Measurements from ENCODE around the gene KPNA4.
"Not testable (repeated sequence)": the region's sequence is repeated elsewhere in the genome, so short reads cannot be mapped to it uniquely, and the experiment has no call there.

Gene KPNA4

GRCh38 chr3:160540551-160540950 is 24.8 kb downstream of the KPNA4 start:
- H3K4me3 ChIP-seq (ENCODE audit: low read depth, low read length), result no peak overlapping the region
- no peak for TF ChIP-seq CTCF (IDR thresholded peaks at IDR 0.05; ENCODE audit: borderline replicate concordance, insufficient read depth, low read depth, low read length)

- H3K4me3 ChIP-seq (ENCODE audit: low read depth, low read length), result no peak overlapping the region
- TF ChIP-seq CTCF (IDR thresholded peaks at IDR 0.05; ENCODE audit: borderline replicate concordance, insufficient read depth, low read depth, low read length), result no peak
Observed at GRCh38 chr3:160538895-160539294, 26.5 kb downstream of the KPNA4 start.

GRCh38 chr3:160537729-160538128 is 27.6 kb downstream of the KPNA4 start:
- no peak overlapping the region for H3K4me3 ChIP-seq (ENCODE audit: low read depth, low read length)
- TF ChIP-seq CTCF (IDR thresholded peaks at IDR 0.05; ENCODE audit: borderline replicate concordance, insufficient read depth, low read depth, low read length), result no peak

GRCh38 chr3:160532371-160532770 is 33.0 kb downstream of the KPNA4 start:
- TF ChIP-seq CTCF (IDR thresholded peaks at IDR 0.05; ENCODE audit: borderline replicate concordance, insufficient read depth, low read depth, low read length), result no peak
- H3K4me3 ChIP-seq (ENCODE audit: low read depth, low read length), result no peak overlapping the region

GRCh38 chr3:160531311-160531710 is 34.1 kb downstream of the KPNA4 start:
- TF ChIP-seq CTCF (IDR thresholded peaks at IDR 0.05; ENCODE audit: borderline replicate concordance, insufficient read depth, low read depth, low read length), result no peak
- no peak overlapping the region for H3K4me3 ChIP-seq (ENCODE audit: low read depth, low read length)

- not testable (repeated sequence) for H3K4me3 ChIP-seq (ENCODE audit: low read depth, low read length)
Observed at GRCh38 chr3:160516391-160516790, 49.0 kb downstream of the KPNA4 start.

GRCh38 chr3:160501325-160501724 is 64.0 kb downstream of the KPNA4 start:
- TF ChIP-seq CTCF (IDR thresholded peaks at IDR 0.05; ENCODE audit: borderline replicate concordance, insufficient read depth, low read depth, low read length), result no peak
- no peak overlapping the region for H3K4me3 ChIP-seq (ENCODE audit: low read depth, low read length)

- TF ChIP-seq CTCF (IDR thresholded peaks at IDR 0.05; ENCODE audit: borderline replicate concordance, insufficient read depth, low read depth, low read length), result no peak
- no peak overlapping the region for H3K4me3 ChIP-seq (ENCODE audit: low read depth, low read length)
Observed at GRCh38 chr3:160498202-160498601, 67.2 kb downstream of the KPNA4 start.
